Brain microvascular endothelial cell (primary cell): Measurements from ENCODE around the gene GRHL3.

ENCODE experiments used
- DNase-seq: peaks from one replicate; pipeline ENCODE4 v3.0.0-alpha.2; 2020
- H3K27ac ChIP-seq: fragments of 250-450 bp; sonication (Bioruptor Pico); 2 replicates; pipeline ENCODE4 v1.5.1; 2020; ENCODE audit warnings: mild to moderate bottlenecking, moderate library complexity
- H3K27me3 ChIP-seq: fragments of 250-450 bp; sonication (Bioruptor Pico); replicated peaks from 2 replicates; pipeline ENCODE4 v1.5.1; 2020; ENCODE audit warnings: mild to moderate bottlenecking
- H3K36me3 ChIP-seq: fragments of 250-450 bp; sonication (Bioruptor Pico); replicated peaks from 2 replicates; pipeline ENCODE4 v1.5.1; 2020; ENCODE audit warnings: mild to moderate bottlenecking
- H3K4me3 ChIP-seq: 2 replicates; pipeline ENCODE4 v1.5.1; 2011; ENCODE audit warnings: low read depth, mild to moderate bottlenecking, control low read depth, low read length, moderate library complexity
- in situ Hi-C: cut with HindIII; loops from 2 replicates; pipeline ENCODE4 v1.10.0; 2017; ENCODE audit warnings: low sequenced_read_pairs, low pct_ligation_motif_present
- TF ChIP-seq, protein P1 (sequence below): IDR thresholded peaks from 2 replicates; pipeline ENCODE4 v1.5.1; 2011; ENCODE audit warnings: low read depth, mild to moderate bottlenecking, moderate library complexity, low read length, control low read depth, inconsistent platforms; ENCODE audit errors: missing control alignments

GRHL3 gene

DNA sequence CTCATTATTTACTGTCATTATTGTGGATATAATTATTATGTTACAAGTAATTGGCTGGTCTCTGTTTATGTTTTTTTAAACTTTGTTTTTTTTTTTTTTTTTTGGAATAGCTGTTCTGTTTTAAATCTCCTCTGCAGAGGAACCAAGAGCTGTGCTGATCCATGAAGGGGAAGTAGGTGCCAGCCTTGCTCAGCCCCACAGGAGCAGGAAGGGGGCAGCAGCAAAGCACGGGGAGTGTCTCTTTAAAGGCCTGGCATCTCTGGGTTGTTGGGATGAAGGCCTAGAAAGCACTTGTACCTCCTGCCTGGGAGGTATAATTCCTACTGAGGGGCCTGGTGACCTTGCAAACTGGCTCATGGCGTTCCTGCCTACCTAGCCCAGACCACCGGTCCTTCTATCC is 2.5 kb upstream of the GRHL3 start:
- TF ChIP-seq, protein P1, sequence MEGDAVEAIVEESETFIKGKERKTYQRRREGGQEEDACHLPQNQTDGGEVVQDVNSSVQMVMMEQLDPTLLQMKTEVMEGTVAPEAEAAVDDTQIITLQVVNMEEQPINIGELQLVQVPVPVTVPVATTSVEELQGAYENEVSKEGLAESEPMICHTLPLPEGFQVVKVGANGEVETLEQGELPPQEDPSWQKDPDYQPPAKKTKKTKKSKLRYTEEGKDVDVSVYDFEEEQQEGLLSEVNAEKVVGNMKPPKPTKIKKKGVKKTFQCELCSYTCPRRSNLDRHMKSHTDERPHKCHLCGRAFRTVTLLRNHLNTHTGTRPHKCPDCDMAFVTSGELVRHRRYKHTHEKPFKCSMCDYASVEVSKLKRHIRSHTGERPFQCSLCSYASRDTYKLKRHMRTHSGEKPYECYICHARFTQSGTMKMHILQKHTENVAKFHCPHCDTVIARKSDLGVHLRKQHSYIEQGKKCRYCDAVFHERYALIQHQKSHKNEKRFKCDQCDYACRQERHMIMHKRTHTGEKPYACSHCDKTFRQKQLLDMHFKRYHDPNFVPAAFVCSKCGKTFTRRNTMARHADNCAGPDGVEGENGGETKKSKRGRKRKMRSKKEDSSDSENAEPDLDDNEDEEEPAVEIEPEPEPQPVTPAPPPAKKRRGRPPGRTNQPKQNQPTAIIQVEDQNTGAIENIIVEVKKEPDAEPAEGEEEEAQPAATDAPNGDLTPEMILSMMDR, result no peak
- Histone ChIP-seq H3K27ac (no peak overlapping the region), H3K4me3 (no peak overlapping the region), H3K27me3 (peaks cover 48% of the 10 kb centered on the region), H3K36me3 (no peaks in the 10 kb centered on the region)
- no peak for DNase-seq
- in situ Hi-C loops, result no loop called here

DNA sequence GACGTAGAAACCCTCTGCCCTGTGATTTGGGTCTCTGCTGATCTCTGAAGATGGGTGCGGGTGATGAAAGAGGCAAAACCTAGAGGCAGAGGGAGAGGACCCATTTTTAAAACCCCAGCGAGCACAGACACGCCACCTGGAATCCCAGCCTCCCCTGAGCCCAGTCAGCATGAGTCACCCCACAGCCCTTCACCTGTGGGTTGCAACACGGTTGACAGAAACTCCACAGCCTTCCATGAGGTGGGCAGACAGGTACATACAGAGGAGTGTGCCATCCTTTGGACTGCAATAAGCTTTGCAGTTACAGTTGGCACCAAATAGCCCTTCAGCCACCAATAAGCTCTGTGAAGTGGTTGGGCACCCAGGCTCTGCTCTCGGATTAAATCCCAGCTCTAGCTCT is 2.1 kb upstream of the GRHL3 start:
- Histone ChIP-seq H3K27ac (no peak overlapping the region), H3K36me3 (no peaks in the 10 kb centered on the region), H3K27me3 (peaks cover 51% of the 10 kb centered on the region), H3K4me3 (no peak overlapping the region)
- TF ChIP-seq, protein P1, result no peak
- in situ Hi-C loops, result no loop called here
- no peak for DNase-seq

DNA sequence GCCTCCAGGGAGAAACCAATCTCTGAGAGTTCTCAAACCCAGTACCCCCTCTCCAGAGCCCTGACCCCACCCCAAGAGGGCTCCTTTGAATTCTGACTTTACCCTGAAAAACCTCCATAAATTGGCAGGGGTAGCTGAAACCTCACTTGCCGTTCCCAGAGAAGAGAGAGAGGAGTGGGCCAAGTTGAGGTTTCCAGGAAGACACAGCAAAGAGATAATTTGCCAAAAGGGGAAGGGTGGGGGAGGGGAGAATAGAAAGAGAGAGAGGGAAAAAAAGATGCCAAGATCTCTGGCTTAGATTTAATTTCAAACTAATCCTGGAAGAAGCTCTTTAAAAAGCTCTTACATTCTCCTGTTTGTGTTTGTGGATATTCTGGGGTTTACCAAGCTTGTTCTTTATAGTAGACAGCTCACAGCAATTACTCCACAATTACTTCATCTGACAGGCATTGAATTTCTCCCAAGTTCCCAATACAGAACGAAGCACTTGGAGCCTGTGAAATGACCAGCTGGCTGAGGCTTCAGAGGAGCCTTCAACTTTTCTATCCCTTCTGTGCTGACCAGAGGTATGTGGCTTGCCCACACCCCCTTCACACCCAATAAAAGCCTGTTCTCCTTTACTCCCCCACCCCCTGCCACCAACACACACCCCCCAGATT is 1.1 kb upstream of the GRHL3 start:
- no peak for DNase-seq
- in situ Hi-C loops, result no loop called here
- Histone ChIP-seq H3K36me3 (no peaks in the 10 kb centered on the region), H3K27me3 (peaks cover 56% of the 10 kb centered on the region), H3K4me3 (no peak overlapping the region), H3K27ac (no peak overlapping the region)
- TF ChIP-seq, protein P1, result no peak

DNA sequence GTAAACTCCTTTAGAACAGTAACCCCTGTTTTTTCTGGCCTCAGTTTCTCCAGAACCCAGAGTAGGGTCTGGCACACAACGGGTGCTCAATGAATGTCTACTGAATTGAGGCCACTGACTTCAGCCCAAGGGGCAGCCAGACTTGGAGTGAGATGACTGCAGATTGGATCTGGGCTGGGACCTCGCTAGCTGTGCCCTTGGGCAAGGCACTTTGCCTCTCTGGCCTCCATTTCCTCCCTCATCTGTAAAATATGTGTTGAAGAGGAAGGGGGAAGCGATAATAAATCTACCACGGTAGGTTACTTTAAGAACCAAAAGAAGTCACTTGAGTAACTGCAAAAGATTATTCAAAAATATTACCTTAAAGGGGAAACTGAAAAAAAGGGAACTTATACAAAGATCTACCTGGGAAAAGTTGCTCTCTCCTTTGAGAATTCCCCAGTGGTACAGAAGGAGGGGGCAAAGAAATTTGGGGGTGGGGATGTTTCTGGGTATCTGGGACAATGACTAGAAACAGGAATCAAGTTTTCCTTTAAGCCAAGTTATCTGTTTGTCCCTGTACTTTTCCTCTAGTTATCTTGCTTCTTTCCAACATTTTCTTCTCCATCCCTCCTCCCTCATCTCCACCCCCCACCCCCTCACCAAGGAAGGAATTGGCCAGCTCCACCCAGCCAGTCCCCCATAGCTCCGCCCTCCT is 394 bp upstream of the GRHL3 start:
- in situ Hi-C loops, result no loop called here
- no peak for DNase-seq
- no peak overlapping the region for H3K4me3 ChIP-seq
- TF ChIP-seq, protein P1, result no peak
- no peaks in the 10 kb centered on the region for H3K36me3 ChIP-seq
- H3K27me3 ChIP-seq, result peaks cover 62% of the 10 kb centered on the region
- H3K27ac ChIP-seq, result no peak overlapping the region

DNA sequence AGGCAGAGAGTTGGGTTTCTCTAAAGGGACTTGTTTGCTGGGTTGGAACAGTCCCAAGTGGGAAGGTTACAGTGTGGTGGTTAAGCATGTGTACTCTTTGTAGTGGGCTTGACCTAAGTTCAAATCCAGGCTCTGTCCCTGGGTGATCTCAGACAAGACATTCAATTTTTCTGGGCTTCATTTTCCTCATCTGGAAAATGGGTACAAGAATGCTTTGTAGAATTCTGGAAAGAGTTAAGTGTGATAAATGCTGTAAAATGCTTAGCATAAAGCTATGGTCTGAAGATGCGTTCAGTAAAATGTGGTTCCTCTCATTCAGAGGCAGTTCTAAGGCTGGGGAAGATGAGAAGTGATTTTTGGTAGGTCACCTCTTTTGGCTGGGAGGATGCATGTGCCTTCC is 805 bp downstream of the GRHL3 start:
- H3K27ac ChIP-seq, result no peak overlapping the region
- TF ChIP-seq, protein P1, result no peak
- H3K36me3 ChIP-seq, result no peaks in the 10 kb centered on the region
- H3K4me3 ChIP-seq, result no peak overlapping the region
- H3K27me3 ChIP-seq, result peaks cover 71% of the 10 kb centered on the region
- in situ Hi-C loops, result no loop called here
- no peak for DNase-seq
